ENCODE data around the gene ARMC7.

ARMC7 gene

GRCh38 chr17:75078284-75079022 lies 31.3 kb upstream of the ARMC7 start:
- DNase-seq = no peak

- no peak for DNase-seq
These were observed 30.8 kb upstream of the ARMC7 start for GRCh38 chr17:75079023-75079373.

GRCh38 chr17:75081611-75082540 lies 27.9 kb upstream of the ARMC7 start:
- no peak for DNase-seq

GRCh38 chr17:75082683-75083082 lies 27.1 kb upstream of the ARMC7 start:
- DNase-seq = no peak

- DNase-seq = no peak
These were observed 25.6 kb upstream of the ARMC7 start for GRCh38 chr17:75084039-75084660.

GRCh38 chr17:75086496-75087181 lies 23.1 kb upstream of the ARMC7 start:
- DNase-seq = no peak

GRCh38 chr17:75087182-75087557 lies 22.6 kb upstream of the ARMC7 start:
- no peak for DNase-seq

- DNase-seq = peak; percentile 44 to 72
These were observed 22.0 kb upstream of the ARMC7 start, which contains the start of gene SLC16A5 for GRCh38 chr17:75087558-75088453. Gene SLC16A5 (plus strand): TSS chr17:75087954. CDS start chr17:75093637, 5,683 bp downstream.

- DNase-seq = peak in 1 of 2 donors; percentile 46
These were observed 21.0 kb upstream of the ARMC7 start for GRCh38 chr17:75088465-75089417.

GRCh38 chr17:75090871-75091854 lies 18.6 kb upstream of the ARMC7 start:
- DNase-seq = no peak

- no peak for DNase-seq
These were observed 17.9 kb upstream of the ARMC7 start for GRCh38 chr17:75091855-75092327.

- DNase-seq = no peak
These were observed 16.1 kb upstream of the ARMC7 start for GRCh38 chr17:75093548-75094158.

- no peak for DNase-seq
These were observed 14.8 kb upstream of the ARMC7 start for GRCh38 chr17:75094871-75095399.

GRCh38 chr17:75096082-75096625 lies 13.6 kb upstream of the ARMC7 start:
- DNase-seq = peak in 1 of 2 donors; percentile 66

- no peak for DNase-seq
These were observed 11.9 kb upstream of the ARMC7 start for GRCh38 chr17:75097865-75098264.

GRCh38 chr17:75098861-75099260 lies 10.9 kb upstream of the ARMC7 start:
- no peak for DNase-seq

- DNase-seq = no peak
These were observed 9.7 kb upstream of the ARMC7 start for GRCh38 chr17:75099881-75100595.
